ENCODE data around the gene ACTN2.

ACTN2 gene

GRCh38 chr1:236736761-236737160 lies 50.5 kb downstream of the ACTN2 start:
- H3K4me3 ChIP-seq (ENCODE audit: low read depth, low read length): no peak overlapping the region
- DNase-seq (ENCODE audit: low read depth): no peak
- no peak for TF ChIP-seq MYC (IDR thresholded peaks at IDR 0.05; ENCODE audit: low read depth, low read length)
- no peak for TF ChIP-seq POLR2A (IDR thresholded peaks at IDR 0.05; ENCODE audit: extremely low read depth, insufficient read length)
- no peak for TF ChIP-seq MAX (IDR thresholded peaks at IDR 0.05; ENCODE audit: low read depth, low read length)
- no peak for TF ChIP-seq CTCF (IDR thresholded peaks at IDR 0.05; ENCODE audit: low read depth, low read length)

- TF ChIP-seq MYC (IDR thresholded peaks at IDR 0.05; ENCODE audit: low read depth, low read length) (no peak), MAX (IDR thresholded peaks at IDR 0.05; ENCODE audit: low read depth, low read length) (no peak), POLR2A (IDR thresholded peaks at IDR 0.05; ENCODE audit: extremely low read depth, insufficient read length) (no peak), CTCF (IDR thresholded peaks at IDR 0.05; ENCODE audit: low read depth, low read length) (no peak)
- DNase-seq (ENCODE audit: low read depth): no peak
- H3K4me3 ChIP-seq (ENCODE audit: low read depth, low read length): no peak overlapping the region
Observed at GRCh38 chr1:236741753-236742152, 55.5 kb downstream of the ACTN2 start.

GRCh38 chr1:236742421-236743160 lies 56.3 kb downstream of the ACTN2 start:
- no peak overlapping the region for H3K4me3 ChIP-seq (ENCODE audit: low read depth, low read length)
- TF ChIP-seq CTCF (IDR thresholded peaks at IDR 0.05; ENCODE audit: low read depth, low read length) (no peak), MAX (IDR thresholded peaks at IDR 0.05; ENCODE audit: low read depth, low read length) (no peak), MYC (IDR thresholded peaks at IDR 0.05; ENCODE audit: low read depth, low read length) (no peak), POLR2A (IDR thresholded peaks at IDR 0.05; ENCODE audit: extremely low read depth, insufficient read length) (no peak)
- no peak for DNase-seq (ENCODE audit: low read depth)

- H3K4me3 ChIP-seq (ENCODE audit: low read depth, low read length): no peak overlapping the region
- no peak for TF ChIP-seq POLR2A (IDR thresholded peaks at IDR 0.05; ENCODE audit: extremely low read depth, insufficient read length)
- TF ChIP-seq MAX (IDR thresholded peaks at IDR 0.05; ENCODE audit: low read depth, low read length): no peak
- DNase-seq (ENCODE audit: low read depth): no peak
Observed at GRCh38 chr1:236744533-236744932, 58.2 kb downstream of the ACTN2 start.

GRCh38 chr1:236746785-236747184 lies 60.5 kb downstream of the ACTN2 start:
- H3K4me3 ChIP-seq (ENCODE audit: low read depth, low read length): no peak overlapping the region
- TF ChIP-seq CTCF (IDR thresholded peaks at IDR 0.05; ENCODE audit: low read depth, low read length) (no peak), POLR2A (IDR thresholded peaks at IDR 0.05; ENCODE audit: extremely low read depth, insufficient read length) (no peak), MYC (IDR thresholded peaks at IDR 0.05; ENCODE audit: low read depth, low read length) (no peak), MAX (IDR thresholded peaks at IDR 0.05; ENCODE audit: low read depth, low read length) (no peak)
- no peak for DNase-seq (ENCODE audit: low read depth)

- TF ChIP-seq MYC (IDR thresholded peaks at IDR 0.05; ENCODE audit: low read depth, low read length) (no peak), CTCF (IDR thresholded peaks at IDR 0.05; ENCODE audit: low read depth, low read length) (no peak), POLR2A (IDR thresholded peaks at IDR 0.05; ENCODE audit: extremely low read depth, insufficient read length) (no peak), MAX (IDR thresholded peaks at IDR 0.05; ENCODE audit: low read depth, low read length) (no peak)
- no peak overlapping the region for H3K4me3 ChIP-seq (ENCODE audit: low read depth, low read length)
- DNase-seq (ENCODE audit: low read depth): no peak
Observed at GRCh38 chr1:236747311-236747985, 61.1 kb downstream of the ACTN2 start.
